ENCODE measurements around the gene ADAMTS12.
"Not testable (repeated sequence)": the region's sequence is repeated elsewhere in the genome, so short reads cannot be mapped to it uniquely, and the experiment has no call there.

DNA sequence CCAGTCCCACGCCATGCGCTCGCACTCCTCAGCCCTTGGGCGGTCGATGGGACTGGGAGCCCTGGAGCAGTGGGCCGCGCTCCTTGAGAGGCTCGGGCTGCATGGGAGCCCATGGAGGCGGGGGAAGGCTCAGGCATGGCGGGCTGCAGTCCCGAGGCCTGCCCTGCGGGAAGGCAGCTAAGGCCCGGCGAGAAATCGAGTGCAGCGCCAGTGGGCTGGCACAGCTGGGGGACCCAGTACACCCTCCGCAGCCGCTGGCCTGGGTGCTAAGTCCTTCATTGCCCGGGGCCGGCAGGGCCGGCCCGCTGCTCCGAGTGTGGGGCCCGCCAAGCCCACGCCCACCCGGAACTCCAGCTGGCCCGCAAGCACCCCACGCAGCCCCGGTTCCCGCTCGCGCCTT lies 376.4 kb downstream of the ADAMTS12 start:
- not testable (repeated sequence) for TF ChIP-seq CTCF (IDR thresholded peaks at IDR 0.05); POLR2AphosphoS5 (IDR thresholded peaks at IDR 0.05; ENCODE audit: low read depth, low read length); REST (IDR thresholded peaks at IDR 0.05; ENCODE audit: insufficient read depth in 1 of 2, low read depth in 2 of 2, low read length in 1 of 2); TCF7L2 (IDR thresholded peaks at IDR 0.05; ENCODE audit: low read depth, low read length); SIN3A (IDR thresholded peaks at IDR 0.05; ENCODE audit: borderline replicate concordance, insufficient read depth, low read depth, low read length)
